GM21529 (cell line): ENCODE measurements around the gene RAPGEF1.

Experiments
- ATAC-seq: cut with Tn5 transposase; IDR thresholded peaks from one replicate; pipeline ENCODE4 v1.9.1; 2021; ENCODE audit not compliant: unreplicated experiment

Gene RAPGEF1

DNA sequence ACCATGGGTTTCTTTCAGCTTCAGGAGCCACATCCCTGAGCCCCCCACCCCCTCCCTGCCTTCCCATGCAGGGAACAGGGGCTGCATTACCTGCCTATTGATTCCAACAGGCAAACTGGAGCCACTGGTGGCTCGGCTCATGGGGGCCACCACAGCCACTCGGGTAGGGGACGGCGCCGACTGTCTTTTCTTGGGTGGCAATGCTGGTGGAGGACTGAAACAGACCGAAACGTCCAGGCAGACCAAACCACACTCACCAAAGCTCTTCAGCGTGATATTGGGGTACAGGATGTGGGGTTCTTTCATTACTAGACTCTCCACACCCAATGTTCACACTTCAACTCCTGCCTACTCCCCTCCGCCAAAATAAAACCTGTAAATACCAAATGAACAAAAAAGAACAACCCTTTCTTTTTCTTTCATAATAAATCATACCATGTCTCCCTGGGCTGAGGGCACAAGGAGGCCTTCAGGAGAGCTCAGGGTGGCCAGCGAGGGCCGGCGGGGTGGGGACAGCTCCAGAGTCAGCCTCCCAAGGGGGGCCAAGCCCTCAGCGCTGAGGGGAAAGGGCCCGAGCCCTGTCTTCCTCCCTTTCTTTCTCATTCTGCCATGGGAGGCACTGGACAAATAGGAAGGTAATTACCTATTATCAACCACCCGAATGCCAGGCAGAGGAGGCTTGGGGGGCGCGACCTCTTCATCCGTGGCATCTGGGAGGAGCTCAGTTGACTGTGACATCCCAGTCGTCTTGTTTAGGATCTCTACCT is 111.2 kb downstream of the RAPGEF1 start:
- ATAC-seq = no peak

DNA sequence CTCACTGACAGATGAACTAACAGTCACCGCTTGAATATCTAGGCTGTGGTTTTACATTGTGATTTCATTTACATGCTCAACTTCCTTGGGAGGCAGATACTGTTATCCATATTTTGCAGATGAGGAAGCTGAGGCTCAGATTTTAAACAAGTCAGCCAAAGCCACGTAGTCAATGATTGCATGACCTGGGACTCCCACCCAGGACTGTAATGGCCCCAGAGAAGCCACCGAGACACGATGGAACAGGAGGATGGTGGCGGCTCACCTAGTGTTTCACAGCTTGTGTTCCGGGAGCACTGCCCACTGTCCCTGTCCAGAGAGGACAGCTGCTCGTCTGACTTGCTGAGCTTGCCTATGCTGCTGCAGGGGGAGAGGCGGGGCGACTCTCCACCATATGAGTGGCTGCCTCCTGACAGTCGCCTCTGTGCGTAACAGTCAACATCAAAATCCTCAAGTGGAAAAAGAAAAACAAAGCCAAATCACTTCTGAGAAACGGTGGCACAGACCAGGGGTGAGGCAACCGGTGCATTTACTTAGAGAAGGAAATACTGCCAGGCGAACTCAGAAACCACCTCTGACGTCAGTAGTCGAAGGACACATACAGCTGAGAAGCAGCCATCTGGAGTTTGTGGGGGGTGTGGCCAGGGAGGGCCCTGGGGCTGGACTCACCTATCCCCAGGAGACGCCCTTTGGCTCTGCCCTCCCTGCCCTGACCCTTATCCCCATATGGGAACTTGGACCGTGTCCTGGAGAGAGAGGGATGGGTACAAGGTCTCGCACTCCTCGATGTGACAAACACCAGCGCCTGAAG is 112.0 kb downstream of the RAPGEF1 start:
- ATAC-seq = no peak

DNA sequence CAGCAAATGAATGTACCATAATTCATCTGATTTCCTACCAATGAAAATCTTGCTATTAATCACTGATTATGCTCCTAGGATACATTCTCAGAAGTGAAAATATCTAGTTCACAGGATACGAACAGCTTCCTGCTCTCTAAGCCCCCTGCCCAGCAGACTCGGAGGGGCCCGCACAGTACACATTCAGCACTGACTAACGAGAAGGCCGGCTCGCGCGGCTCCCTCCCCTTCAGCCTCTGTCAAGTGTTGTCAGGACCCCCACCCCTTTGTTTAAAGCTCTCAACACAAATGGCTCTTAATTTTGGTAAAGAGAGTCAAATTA is 112.6 kb downstream of the RAPGEF1 start:
- ATAC-seq = no peak

DNA sequence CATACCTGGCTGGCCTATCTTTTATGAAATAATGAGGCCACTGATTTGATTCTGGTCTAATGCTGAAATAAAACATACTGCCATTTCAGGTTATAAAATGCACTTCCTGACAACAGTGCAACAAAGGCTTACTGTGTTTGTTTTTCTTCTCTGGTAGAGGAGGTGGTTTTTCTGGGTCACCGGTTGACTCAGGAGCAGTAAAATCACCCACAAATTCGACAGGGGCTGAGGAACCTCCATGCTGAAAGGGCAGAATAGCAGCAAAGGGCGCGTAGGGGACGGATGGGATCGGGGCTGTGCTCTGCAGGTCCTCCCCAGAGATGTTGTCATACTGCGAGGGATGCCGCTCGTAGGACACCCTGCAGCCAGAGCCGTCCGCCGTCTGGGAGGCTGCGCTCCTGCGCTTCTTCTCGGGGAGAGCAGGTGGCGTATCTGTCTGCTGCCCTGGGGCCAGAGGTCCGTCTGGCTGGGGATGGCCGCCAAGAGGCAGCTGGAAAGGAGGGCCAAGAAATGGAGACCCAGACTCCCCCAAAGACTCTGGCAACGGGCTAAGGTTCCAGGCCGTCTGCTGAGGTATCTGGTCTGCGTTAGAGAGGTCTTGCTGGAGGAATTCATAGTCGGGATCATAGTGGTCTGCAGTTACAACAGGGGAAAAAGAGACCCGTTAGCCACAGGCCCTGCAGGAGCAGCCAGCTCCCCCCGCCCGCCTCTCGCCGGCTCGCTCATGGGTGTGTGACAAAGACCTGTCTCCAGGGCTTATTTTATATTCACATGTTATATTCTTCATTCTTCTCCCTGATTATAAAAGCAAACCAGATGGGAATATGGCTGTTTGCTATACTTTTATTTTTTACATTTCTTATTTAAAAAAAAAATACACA is 113.8 kb downstream of the RAPGEF1 start:
- ATAC-seq = no peak

DNA sequence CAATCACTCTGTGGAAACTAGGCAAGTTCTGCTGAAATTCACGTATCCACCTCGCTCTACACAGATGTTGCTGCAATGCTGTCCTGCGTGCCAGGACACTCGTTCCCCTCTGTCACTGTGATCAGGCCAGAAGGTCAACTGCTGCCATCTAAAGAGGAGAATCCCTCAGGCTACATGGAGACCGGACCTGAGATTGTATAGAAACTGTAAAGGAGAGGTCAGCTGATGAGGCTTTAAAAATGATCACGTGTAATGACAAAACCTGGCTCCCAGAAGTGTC is 114.4 kb downstream of the RAPGEF1 start:
- no peak for ATAC-seq

DNA sequence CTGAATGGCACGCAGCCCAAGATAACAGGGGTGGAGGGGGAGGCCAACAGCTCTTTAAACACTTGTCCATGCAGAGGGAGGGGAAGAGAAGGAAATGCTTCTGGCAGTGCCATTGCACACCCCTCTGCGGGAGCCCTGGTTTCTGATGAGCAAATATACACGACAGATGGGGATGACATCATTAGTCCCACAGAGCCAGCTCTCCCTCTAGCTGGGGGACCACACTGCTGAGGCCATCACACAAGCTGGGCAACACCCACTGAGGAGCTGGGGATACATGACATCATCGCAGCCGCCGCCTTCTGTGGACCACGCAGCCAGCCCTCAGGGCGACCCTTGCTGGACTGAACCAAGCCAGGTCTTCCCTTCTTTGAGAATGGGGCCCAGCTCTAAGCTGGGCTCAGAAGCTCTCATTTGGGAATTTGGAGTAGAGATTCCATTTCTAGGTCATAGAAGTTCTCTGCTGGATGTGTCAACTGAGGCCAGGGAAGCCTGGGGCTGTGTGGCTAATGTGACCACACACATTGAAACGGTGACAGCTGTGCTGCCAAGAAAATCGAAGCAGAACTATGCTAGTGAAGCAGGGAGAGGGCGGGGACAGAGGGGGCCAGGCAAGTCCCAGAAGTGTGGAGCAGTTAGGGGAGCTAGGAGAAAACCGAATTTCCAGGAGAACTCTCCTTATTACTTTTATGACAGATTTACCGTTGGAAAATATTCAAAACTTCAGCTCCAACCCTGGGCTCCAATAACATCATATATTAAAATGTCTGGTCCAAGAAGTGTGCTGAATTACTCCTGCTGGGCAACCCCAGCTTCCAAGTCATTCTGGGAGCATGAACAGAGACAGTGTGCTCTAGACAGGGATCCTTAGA is 115.0 kb downstream of the RAPGEF1 start:
- no peak for ATAC-seq

DNA sequence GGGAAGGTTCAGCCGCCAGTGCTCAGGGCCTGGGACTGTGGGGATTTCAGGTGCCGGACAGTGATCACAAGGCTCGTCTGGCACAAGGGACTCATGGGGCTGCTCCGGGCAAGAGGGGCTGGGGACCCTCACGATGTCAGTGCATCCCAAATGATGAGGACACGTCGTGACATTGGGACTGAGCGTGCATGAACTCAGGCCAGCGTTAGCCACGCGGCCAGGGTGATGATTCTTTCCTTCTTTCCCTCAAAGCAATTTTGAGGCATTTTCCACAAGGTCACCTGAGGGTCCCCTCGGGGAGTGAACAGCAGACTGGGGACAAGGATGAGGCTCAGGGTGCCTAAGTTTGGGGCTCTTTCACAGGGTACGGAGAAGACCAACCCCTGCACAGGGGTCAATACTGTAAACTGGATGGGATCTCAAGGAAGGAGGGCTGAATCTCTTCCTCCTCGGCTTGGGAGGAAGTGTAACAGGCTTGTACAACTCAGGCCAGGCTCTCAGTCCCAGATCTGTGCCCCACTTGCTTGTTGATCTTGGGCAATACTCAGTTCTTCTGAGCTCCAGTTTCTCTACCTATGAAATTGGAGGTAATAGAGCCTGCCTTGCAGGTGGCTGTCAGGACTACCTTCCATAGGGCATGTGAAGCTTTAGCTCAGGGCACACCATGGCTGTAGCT is 116.1 kb downstream of the RAPGEF1 start:
- no peak for ATAC-seq

DNA sequence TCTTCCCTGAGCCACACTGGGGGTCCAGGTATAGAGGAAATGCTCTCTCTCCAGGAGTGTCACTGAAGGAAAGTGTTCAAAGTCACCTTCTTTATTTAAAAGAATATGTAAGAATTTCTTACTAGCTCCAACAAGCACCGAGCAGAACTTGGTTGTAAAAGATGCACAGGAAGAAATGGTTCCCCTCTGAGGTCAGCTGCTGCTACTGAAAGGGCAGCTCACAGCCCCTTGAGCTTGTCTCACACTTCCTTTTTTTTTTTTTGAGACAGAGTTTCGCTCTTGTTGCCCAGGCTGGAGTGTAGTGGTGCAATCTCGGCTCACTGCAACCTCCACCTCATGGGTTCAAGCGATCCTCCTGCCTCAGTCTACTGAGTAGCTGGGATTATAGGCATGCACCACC is 117.4 kb downstream of the RAPGEF1 start:
- peak; percentile 38 for ATAC-seq

DNA sequence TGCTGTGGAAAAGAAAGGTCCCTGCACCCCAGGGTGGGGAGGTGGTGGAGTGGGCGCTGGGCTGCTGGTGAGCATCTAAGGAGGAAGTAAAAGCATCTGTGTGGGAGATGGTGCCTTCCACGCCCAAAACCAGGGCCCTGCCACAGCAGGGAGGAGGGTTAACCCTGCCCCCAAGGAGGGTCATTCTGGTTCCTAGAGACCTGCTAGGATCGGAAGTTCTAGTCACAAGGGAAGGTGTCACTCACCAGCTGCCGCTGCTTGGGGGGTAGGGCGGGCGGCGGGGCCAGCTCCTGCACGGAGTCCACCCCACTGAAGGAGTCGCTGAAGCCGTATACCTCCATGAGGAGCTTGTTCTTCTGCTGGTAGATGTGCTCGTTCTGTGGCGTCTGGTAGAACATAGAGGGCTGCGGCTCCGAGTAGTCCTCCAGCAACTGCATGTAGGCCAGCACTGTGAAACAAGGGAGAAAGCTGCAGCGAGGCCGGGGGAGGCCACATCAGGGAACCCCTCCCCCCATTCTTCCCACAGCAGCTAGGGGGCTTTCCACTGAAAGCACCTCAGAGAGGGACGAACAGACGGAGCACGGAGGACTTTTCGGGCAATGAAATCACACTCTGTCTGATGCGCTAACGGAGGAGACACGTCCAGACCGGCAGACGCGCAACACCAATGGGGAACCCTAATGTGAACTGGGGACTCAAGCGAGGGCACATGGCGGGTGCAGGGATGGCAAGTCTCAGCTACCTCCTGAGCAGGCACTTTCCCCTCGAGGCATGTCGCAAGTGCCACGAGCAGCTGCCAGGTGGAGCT is 118.1 kb downstream of the RAPGEF1 start:
- peak; percentile 58 for ATAC-seq

DNA sequence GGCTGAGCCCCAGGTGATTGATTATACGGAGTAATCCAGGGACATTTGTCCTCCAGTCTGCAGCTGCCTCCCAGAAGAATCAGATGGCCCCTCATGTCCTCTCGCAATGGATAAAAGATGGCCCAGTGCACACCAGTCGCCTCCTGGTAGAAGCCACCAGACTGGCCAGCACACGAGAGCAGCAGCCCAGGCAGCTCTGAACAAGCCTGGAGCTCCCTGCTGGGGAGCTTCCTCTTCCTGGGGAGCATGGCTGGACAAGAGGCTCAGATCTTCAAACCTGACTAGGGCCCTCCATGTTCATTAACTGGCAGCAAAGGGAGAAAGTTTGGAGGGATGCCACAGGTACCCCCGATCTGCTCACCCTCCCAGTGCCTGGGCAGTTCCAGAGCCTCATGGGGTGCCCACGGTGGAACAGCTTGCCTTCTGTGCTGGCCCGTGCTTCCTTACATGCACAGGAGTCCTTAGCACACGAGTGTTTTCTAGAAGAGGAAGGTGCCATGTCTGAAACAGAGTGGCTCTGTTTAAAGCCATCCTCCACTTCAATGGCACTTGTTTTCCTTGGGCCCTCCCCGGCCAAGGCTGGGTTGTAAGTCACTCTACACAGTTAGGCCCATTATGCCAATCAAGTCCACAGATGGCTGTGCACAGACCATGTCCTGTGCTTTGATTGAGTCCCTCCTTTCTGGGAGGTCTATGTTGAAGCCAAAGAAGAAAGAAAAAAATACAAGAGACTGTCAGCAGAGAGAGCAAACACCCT is 118.9 kb downstream of the RAPGEF1 start:
- no peak for ATAC-seq

DNA sequence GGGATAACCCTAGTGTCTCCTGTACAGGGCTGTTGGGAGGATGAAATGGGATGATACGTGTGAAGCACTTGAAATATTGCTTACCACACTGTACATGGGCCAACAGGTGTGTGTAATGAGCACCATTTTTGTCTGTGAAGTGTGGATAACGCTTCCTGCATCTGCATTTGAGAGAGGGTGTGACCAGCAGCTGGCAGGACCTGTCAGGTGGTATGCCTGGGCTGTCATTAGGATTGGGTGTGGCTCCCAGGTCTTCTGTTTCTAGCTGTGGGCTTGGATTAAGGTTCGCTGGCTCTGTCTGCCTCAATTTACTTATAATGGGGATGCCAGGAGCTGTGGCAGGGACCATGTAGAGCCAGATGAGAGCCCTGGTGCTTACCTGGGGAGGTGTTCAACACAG is 120.2 kb downstream of the RAPGEF1 start:
- no peak for ATAC-seq

DNA sequence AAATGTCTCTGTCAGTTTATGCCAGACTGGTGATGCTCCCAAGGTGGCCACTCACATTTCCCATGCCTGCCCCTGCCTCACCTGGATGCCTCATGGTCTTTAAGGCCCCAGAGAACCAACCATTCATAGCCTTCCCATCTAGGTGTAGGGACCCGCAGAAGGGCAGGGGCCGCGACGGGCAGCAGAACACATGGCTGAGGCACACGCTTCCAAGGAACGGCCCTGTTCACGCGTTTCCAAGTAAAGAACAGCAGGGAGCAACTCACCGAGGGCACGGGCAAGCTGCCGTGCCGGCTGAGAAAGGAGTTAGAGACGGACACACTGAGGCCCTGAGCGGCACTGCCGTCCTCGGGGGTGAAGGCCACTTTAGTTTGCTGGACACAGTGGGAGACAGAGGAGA is 121.1 kb downstream of the RAPGEF1 start:
- ATAC-seq = no peak

DNA sequence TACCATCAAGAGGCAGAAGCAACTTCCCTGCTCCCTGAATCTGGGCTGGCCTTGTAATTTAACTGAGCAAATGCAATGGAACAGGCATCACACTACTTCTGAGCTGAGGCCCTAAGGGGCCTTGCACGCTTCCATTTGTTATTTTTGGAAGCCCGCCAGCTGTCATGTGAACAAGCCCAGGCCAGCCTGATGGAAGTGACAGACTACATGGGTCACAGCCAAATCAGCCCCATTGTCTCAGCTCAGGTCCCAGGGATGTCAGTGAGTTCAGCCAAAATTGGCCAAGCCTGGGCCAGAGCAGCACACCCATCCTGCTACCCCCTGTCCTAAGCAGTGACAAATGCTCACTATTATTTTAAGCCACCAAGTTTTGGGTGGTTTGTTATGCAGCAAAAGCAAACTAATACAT is 121.8 kb downstream of the RAPGEF1 start:
- no peak for ATAC-seq

DNA sequence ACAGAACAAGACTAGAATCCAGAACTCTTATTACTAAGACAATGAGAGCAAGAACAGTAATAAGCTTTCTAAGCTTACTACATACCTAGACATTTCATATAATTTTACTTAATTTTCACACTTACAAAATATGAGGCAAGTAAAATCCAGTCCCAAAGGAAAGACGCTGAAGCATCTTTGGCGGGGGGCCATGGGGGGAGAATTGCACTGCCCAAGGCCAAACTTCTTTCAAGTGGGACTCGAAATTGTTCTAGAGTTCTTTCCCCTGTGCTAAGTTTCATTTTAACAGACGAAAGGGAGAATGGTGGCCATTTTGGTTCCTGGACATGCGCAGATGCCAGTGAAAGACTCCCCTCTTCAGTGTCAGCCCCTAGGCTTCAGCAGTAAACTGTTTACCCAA is 122.3 kb downstream of the RAPGEF1 start:
- ATAC-seq = no peak

DNA sequence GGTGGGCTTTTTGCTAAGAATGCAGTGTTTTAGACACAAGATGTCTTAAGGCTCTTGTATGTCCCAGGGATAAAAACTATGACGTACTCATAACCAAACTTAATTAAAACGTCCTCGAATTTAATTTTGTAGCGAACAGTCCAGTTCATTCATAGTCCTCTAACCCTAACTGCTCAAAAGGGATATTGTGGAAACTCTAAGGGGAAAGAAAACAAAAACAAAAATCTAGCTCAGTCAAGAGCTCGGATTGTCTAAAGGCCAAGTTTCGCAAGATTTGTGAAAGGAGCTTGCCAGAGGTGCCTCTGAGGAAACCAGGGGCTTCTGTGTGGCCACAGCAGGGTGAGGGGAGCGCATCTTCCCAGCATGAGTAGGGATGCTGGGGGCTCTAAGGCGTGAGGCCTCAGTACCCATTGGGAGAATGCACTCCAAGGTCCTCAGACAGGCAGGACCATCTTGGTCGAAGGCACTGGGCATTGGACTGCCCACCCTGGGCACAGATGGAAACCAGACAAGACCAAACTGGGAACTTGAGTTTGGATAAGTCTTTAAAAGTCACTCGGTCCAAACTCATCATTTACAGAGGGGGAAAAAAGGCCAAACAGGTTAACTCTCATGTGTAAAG is 122.8 kb downstream of the RAPGEF1 start:
- no peak for ATAC-seq

DNA sequence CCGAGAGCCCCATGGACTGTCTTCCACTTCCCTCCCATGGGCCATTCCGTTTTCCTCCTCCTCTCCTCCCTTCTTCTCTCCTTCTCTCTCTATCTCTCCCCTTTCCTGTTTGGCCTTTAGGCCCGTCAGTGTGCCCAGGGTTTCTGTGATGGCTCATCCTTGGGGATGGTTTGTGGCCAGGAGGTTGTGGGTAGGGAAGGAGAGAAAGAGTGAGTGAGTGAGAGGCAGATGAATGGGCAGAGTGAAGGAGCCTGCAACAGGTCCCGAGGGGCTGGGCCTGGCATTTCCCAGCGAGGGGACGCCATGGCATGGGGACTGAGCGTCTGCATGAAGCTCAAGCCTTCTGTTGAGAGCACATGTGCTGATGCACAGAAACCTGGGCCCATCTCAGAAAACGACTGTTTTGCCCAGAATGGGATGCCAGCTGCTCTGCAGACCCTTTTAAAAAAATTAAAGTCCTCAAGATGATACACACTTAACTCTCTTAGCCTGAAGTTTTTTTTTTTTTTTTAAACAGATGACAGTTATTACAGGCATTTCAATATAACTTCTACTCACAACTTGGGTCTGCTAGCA is 125.4 kb downstream of the RAPGEF1 start:
- ATAC-seq = no peak

DNA sequence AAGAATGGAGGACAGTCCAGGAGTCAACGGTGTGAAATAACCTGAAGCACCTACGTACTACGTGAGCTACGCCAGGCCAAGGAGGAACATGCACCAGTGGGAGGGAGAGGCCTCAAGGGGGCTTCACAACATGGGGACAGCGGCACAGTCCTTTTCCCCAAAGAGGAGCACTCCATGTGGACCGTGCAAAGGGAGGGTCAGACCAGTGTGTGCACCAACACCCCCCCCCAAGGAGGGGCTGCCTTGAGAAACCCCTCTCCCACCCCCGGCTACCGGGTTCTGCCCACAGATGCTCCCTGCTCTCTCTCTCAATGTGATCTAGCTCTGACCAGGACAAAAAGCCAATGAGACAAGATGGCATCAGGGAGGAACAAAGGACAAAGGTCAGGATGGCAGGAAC is 126.0 kb downstream of the RAPGEF1 start:
- ATAC-seq = no peak

DNA sequence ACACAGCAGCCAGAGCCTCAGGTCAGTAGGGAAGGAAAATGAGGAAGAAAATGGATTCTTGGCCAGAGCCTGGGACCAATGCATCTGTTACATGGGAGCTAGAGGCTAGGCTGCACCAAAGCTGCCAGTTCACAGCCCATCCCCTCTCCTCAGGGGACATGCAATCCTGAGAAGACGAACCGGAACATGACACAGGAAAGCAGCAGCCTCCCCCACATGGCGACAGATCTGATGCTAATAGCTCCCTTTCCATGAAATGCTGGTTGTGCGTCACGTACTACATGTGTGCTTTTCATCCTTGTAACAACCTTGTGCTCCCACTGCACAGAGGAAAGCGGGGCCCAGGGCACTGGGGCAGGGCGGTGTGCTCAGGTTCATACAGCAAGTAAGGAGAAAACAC is 127.0 kb downstream of the RAPGEF1 start:
- ATAC-seq = no peak
